Fibroblast of pulmonary artery (primary cell): ENCODE results near the gene RAD21L1.

Experiments
- DNase-seq: peaks from one replicate; pipeline ENCODE4 v3.0.0-alpha.2; 2010; ENCODE audit warnings: low read depth
- H3K4me3 ChIP-seq: replicated peaks from 2 replicates; pipeline ENCODE4 v1.5.1; 2011; ENCODE audit warnings: low read depth, mild to moderate bottlenecking, control low read depth, low read length, moderate library complexity
- CTCF ChIP-seq: IDR thresholded peaks from 2 replicates; pipeline ENCODE4 v1.5.1; 2011; ENCODE audit warnings: mild to moderate bottlenecking, control low read depth, low read length, inconsistent platforms; ENCODE audit errors: missing control alignments

Gene RAD21L1

GRCh38 chr20:1300083-1300840 lies 74.4 kb downstream of the RAD21L1 start:
- no peak for TF ChIP-seq CTCF
- H3K4me3 ChIP-seq: no peak overlapping the region
- DNase-seq: no peak

GRCh38 chr20:1301031-1301529 lies 75.2 kb downstream of the RAD21L1 start:
- H3K4me3 ChIP-seq: no peak overlapping the region
- DNase-seq: peak; percentile 69
- no peak for TF ChIP-seq CTCF

- TF ChIP-seq CTCF: no peak
- DNase-seq: no peak
- H3K4me3 ChIP-seq: no peak overlapping the region
These were observed 77.1 kb downstream of the RAD21L1 start for GRCh38 chr20:1302685-1303541.

- no peak overlapping the region for H3K4me3 ChIP-seq
- TF ChIP-seq CTCF: no peak
- DNase-seq: no peak
These were observed 79.1 kb downstream of the RAD21L1 start for GRCh38 chr20:1304710-1305515.
